ENCODE data around the gene PPP1R13L. TPM values are rescaled to one million over a fixed set of nuclear protein-coding genes. Genes with fewer than 3 reads are reported as not detected.

The PPP1R13L gene, protein sequence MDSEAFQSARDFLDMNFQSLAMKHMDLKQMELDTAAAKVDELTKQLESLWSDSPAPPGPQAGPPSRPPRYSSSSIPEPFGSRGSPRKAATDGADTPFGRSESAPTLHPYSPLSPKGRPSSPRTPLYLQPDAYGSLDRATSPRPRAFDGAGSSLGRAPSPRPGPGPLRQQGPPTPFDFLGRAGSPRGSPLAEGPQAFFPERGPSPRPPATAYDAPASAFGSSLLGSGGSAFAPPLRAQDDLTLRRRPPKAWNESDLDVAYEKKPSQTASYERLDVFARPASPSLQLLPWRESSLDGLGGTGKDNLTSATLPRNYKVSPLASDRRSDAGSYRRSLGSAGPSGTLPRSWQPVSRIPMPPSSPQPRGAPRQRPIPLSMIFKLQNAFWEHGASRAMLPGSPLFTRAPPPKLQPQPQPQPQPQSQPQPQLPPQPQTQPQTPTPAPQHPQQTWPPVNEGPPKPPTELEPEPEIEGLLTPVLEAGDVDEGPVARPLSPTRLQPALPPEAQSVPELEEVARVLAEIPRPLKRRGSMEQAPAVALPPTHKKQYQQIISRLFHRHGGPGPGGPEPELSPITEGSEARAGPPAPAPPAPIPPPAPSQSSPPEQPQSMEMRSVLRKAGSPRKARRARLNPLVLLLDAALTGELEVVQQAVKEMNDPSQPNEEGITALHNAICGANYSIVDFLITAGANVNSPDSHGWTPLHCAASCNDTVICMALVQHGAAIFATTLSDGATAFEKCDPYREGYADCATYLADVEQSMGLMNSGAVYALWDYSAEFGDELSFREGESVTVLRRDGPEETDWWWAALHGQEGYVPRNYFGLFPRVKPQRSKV
- 93.5 and 112 TPM in 2 replicates for total RNA-seq

DNA sequence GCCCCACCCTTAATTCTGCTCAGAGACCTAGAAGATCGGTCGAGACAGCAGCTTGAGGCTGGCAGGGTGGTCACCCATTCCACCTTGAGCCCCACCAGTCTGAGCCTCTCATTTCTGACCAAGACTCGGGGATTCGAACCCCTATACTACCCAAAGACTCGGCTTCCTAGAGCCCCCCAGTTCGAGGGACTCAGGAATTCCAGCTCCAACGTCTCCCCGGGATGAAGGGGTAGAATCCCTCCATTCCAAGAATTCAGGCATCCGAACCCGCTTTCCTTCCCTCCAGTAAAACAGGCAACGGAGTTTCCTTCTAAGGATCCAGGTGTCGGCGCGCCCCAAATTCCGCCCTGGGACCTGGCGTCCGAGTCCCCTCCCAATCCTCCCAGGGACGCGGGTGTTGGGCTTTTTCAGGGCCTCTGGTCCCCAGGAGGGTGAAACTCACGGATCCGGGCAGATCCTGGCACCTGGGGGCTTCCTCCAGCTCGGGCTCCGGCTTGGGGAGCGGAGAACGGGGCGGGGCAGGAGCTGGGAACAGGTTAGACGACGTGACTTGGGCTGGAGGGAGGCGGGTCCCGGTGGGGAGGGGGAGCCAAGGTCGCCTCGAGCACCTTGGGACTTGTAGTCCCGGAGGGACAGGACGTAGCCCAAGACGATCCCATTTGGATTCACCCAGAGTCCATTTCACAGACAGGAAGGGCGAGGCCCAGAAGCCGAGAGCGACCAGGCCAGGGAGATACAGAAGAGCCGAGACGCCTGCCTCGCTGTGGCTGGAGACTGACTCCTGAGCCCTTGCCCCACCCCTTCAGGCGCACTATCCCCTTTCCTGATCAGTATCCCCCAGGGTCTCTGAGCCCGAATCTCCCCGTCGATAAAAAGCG, at the start of gene PPP1R13L:
PPP1R13L (minus strand) TSS at position 513 of the 878 bp plus-strand sequence. CDS start 6,751 bp downstream, outside the sequence.

DNA sequence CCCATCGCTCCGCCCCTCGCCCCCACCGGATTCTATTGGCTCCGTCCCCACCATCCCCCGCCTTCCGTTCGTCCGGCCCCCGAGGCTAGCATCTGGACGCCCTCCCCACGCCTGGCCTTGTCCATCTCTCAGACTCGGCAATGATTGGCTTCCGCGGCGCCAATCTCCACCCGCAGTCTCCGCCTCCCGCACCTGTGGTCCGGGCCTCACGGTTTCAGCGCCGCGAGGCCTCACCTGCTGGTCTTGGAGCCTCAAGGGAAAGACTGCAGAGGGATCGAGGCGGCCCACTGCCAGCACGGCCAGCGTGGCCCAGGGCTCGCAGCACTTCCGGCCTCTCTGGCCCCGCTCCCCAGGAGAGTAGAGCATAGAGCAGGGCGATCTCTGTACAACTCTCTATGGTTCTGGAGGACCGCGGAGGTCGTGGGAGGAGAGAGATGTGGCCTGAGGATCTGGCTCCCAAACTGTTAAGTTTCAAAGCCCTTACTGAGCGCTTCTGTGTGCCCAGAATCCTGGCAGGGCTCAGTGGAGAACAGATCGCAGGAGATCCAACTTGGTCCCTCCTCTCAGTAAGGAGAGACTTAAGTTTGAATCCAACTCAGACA, 18.8 kb upstream of the PPP1R13L start, which contains the start of gene ERCC1:
ERCC1 (minus strand) TSS at position 329 of the 602 bp plus-strand sequence. CDS start 543 bp downstream, outside the sequence.

DNA sequence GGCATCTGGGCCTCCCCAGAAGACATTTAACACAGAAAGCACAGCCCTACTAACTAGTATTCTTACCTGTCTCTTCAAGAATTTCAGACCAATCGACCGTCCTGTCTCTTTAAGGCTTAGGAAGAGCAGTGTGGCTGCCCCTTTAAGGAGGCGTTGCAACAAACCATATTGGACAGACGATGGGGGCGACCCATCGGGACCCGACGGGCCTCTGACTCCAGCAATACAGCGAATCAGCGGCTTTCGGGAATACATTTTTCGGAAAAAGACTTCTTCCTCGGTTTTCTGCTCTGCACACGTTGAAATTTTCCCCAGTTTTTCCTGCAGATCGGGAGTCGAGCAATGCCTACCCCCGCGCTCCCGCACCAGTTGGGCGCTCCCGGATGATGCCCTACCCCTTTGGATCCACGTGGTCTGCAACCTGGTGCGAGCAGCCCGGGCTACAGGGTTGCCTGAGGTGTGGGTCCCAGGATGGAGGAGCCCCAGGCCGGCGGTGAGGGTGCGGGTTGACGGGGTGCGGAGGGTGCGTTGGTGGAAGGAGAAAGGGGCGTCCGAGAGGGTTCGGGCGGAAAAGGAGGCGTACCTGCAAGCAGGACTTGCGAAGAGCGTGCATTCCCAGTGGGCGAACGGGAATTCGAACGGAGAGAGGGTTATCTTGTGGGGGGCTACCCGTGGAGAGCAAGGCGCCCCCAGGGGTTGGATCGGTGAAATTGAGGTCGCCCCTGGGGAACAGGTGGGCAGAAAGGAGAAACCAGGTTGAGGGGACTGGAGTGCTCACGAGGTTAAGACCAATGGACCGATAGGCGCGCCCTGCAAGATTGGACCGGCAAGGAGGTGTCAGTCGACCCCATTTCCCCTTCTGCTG, 1.6 kb upstream of the PPP1R13L start, which contains the start of gene POLR1G:
POLR1G (plus strand) TSS at position 419 of the 865 bp plus-strand sequence; CDS start at position 472, 53 bp downstream.

GRCh38 chr19:45370410-45371204, 34.3 kb downstream of the PPP1R13L start, which contains the start of gene ERCC2:
TSS of gene ERCC2 (minus strand) at chr19:45370573. CDS start at chr19:45370540, 33 bp downstream.

DNA sequence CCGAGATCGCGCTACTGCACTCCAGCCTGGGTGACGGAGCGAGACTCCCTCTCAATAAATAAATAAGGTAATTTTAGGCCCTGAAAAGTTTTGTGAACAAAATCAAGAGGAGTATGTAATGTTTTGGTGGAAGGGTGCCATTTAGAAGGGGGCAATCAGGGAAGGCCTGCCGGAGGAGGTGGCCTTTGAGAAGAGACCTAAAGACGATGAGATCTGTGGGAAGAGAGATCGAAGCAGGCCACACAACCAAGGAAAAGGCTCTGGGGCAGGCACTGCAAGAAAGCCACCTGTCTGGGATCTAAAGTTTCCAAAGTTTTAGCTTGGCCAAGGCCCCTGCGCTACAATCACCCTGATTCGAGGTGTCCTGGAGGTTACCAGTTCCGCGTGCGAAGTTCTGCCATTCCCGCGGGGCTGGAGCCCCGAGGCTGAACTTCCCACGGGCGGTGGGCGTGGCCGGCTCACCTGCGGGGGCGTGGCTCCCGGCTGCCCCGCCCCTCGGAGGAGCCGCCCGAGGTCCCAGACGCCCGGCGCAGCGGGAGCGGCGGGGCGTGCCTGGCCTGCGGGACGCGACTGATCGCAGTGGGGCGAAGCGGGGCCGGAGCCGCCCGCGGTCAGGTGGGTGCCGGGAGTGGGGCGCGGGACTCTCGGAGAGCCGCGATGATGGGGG, 64.5 kb downstream of the PPP1R13L start, which contains the start of gene KLC3:
KLC3 (plus strand) TSS at position 519 of the 667 bp plus-strand sequence. CDS start 4,792 bp downstream, outside the sequence.

Other genes with a start within 250 kb of the PPP1R13L start
- gene NKPD1, start 244.1 kb downstream of the PPP1R13L start, total RNA-seq, result 1.1 and 2.1 TPM in 2 replicates
- gene TRAPPC6A, start 226.8 kb downstream of the PPP1R13L start, total RNA-seq, result 9.0 and 13.2 TPM in 2 replicates
- gene BLOC1S3, start 226.3 kb downstream of the PPP1R13L start, total RNA-seq, result 7.7 and 7.8 TPM in 2 replicates
- gene EXOC3L2, start 159.7 kb downstream of the PPP1R13L start, total RNA-seq, result 0.38 and 2.0 TPM in 2 replicates
- gene MARK4, start 153.8 kb downstream of the PPP1R13L start, total RNA-seq, result 19.8 and 21.3 TPM in 2 replicates
- not detected in 2 replicates for gene CKM, start 82.2 kb downstream of the PPP1R13L start, total RNA-seq
- gene KLC3, start 64.3 kb downstream of the PPP1R13L start, total RNA-seq, result 49.6 and 69.6 TPM in 2 replicates
- gene ERCC2, start 34.5 kb downstream of the PPP1R13L start, total RNA-seq, result 12.9 and 18.0 TPM in 2 replicates
- 10.3 and 17.2 TPM in 2 replicates for gene POLR1G, start 1.6 kb upstream of the PPP1R13L start, total RNA-seq
- 209 and 217 TPM in 2 replicates for gene ERCC1, start 18.8 kb upstream of the PPP1R13L start, total RNA-seq
- gene FOSB, start 62.9 kb upstream of the PPP1R13L start, total RNA-seq, result 6.6 and 7.5 TPM in 2 replicates
- gene RTN2, start 92.0 kb upstream of the PPP1R13L start, total RNA-seq, result 6.7 and 16.6 TPM in 2 replicates
- 1.9 and 4.1 TPM in 2 replicates for gene PPM1N, start 93.4 kb upstream of the PPP1R13L start, total RNA-seq
- 153 and 157 TPM in 2 replicates for gene VASP, start 102.4 kb upstream of the PPP1R13L start, total RNA-seq
- gene OPA3, start 179.7 kb upstream of the PPP1R13L start, total RNA-seq, result 9.7 and 13.0 TPM in 2 replicates
- not detected in 2 replicates for gene GPR4, start 197.1 kb upstream of the PPP1R13L start, total RNA-seq
- gene EML2, start 234.3 kb upstream of the PPP1R13L start, total RNA-seq, result 74.6 and 132 TPM in 2 replicates

All from hair follicular keratinocyte (primary cell).